CD4-positive, alpha-beta T cell treated with Interleukin-17A for 4 hours (primary cell): ENCODE results near the gene SMAGP.
"Not testable (repeated sequence)": the region's sequence is repeated elsewhere in the genome, so short reads cannot be mapped to it uniquely, and the experiment has no call there.

Experiments used
- DNase-seq: peaks from one replicate; pipeline ENCODE4 v3.0.0-alpha.2; 2020; ENCODE audit warnings: mixed read lengths

SMAGP gene

GRCh38 chr12:51222461-51222860, 47.8 kb downstream of the SMAGP start:
- DNase-seq: no peak

DNA sequence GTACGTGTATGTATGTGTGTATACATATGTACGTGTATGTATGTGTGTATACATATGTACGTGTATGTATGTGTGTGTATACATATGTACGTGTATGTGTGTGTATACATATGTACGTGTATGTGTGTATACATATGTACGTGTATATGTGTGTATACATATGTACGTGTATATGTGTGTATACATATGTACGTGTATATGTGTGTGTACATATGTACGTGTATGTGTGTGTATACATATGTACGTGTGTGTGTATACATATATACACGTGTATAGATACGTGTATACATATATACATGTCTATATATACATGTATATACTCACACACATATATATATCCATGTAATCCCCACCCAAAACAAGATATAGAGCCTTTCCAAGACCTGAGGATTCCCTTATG, 50.4 kb downstream of the SMAGP start:
- DNase-seq: not testable (repeated sequence)

GRCh38 chr12:51219322-51219721, 50.9 kb downstream of the SMAGP start:
- DNase-seq: no peak

DNA sequence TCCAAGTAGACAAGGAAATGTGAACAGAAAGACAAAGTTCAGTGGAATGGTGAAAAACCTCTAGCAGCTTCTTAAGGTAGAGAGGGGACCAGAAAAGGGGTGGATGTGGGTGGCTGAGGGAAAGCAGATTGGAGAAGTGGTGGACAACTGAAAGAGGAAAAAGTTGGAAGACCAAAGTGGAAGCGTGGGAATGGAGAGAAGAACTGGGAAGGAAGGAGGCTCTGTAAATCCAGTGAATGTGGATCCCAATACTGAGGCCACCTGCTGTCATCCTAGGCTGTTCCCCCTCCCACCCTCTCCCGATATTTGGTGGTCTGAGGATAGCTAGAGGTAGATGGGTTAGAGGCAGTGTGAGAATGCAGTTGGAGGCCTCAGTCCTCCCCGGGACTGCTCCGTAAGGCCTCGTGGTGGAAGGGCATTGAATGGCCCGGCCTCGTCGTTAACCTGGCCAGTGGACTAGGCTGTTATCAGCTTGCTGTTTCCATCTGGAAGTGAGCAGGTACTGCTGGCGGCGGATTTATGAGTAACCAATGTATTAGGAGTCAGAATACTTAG, 51.5 kb downstream of the SMAGP start:
- no peak for DNase-seq

DNA sequence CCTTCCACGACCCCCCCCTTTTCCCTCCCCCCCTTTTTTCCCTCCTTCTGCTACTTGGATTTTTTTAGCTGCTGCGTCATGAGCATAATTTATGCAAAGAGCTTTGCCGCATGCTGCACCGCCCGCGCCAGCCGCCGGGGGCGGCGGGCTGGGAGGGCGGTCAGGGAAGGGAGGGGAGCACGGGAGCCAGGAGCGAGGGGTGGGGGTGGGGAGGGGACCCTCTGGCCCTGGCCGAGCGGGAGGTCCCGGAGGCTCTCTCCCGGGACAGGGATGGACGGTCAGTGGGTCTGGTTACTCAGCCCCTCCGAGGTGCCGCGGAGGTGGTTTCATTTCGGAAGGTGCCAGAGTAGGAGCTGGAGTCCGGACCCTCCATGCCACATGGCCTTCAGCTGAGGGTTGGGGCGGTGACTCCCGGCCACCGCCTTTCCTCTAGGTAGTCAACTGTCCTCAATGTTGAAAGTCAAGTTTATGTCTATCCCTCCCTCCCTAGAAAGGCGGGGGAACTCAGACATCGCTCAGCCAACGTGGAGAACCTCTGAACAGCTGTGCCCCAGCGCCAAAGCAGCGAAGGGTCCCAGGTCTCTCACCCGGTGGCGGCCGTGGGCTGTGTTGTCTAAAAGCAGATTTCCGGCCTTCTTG, 52.1 kb downstream of the SMAGP start, which contains the start of gene POU6F1:
Gene POU6F1, minus strand, starts transcription at position 95 of the 639 bp plus-strand sequence. CDS start 11,226 bp downstream, outside the sequence.
- peak; percentile 76 for DNase-seq

DNA sequence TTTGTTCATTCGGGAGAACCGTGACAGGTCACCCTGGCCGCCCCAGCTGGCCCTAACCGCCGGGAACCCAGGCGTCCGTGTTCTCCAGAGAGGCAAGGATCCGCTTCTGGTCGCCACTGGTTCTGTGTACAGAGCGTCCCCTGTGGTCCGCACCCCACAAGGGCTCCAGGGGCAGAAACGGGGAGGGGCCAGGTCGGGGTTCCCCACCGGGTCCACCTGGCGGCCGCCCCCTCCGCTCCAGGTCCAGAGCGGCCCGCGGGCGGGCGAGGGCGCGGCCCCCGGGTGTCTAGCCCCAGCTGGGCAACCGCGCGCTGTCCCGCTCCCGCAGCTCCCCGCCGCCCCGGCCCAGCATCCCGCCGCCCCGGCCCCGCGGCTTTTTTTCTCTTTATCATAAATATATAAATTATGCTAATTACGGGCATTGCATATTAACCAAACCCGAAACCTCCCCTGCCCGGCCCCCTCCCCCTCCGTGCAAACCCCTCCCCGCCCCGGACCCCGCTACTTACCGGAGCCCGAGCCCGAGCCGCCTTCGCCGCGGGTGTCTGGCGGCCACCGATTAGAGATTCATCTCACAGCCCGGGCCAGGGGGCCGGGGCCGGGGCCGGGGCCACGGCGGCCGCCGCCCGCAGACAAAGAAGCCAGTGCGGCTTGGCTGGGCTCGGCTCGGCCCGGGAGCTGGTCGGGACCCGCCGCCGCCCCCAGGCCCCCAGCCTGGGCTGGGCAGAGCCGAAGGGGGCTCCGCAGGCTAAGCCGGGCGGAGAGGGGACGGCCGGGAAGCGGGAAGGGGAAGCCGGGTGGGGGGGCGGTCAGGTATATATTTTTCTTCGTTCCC, 52.9 kb downstream of the SMAGP start:
- DNase-seq: peak; percentile 80

- DNase-seq: peak; percentile 21
Observed at GRCh38 chr12:51216642-51217041, 53.6 kb downstream of the SMAGP start.

DNA sequence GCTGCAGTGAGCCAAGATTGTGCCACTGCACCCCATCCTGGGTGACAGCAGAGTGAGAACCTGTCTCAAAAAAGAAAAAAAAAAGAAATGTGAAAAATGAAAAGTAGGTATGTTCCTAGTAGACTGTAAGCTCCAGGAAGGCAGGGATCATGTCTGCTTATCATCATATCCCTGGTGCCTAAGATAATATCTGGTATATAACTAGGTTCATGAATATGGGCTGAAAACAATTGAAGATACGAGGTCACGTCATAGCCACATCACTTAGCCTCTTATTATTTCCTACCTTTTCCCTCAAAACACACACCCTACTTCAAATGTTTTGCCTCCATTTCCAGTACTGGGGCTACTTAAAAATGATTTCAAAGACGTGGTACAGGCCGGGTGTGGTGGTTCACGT, 55.3 kb downstream of the SMAGP start:
- no peak for DNase-seq

- DNase-seq: no peak
Observed at GRCh38 chr12:51210690-51211395, 59.4 kb downstream of the SMAGP start.

- no peak for DNase-seq
Observed at GRCh38 chr12:51209259-51209658, 61.0 kb downstream of the SMAGP start.

DNA sequence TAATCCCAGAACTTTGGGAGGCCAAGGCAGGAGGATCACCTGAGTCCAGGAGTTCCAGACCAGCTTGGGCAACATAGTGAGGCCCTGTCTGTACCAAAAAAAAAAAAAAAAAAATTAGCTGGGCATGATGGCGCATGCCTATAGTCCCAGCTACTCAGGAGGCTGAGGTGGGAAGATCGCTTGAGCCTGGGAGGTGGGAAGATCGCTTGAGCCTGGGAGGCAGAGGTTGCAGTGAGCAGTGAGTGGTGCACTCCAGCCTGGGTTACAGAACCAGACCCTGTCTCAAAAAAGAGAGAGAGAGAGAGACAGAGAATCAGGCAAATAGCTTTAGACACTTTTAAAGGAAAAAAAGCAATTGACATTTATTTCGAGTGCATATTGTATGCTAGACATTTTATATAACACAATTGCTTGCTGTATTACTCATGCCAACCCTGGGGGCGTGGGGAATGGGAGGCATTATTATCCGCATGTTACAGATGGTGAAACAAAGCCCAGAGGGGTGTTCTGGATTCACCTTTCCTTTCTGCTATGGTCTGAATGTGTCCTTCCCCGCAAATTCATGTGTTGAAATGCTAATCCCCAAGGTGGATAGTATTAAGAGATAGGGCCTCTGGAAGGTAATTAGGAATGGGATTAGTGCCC, 62.1 kb downstream of the SMAGP start:
- DNase-seq: no peak

- DNase-seq: no peak
Observed at GRCh38 chr12:51205350-51205749, 64.9 kb downstream of the SMAGP start.

GRCh38 chr12:51202718-51203117, 67.5 kb downstream of the SMAGP start:
- peak; percentile 48 for DNase-seq

DNA sequence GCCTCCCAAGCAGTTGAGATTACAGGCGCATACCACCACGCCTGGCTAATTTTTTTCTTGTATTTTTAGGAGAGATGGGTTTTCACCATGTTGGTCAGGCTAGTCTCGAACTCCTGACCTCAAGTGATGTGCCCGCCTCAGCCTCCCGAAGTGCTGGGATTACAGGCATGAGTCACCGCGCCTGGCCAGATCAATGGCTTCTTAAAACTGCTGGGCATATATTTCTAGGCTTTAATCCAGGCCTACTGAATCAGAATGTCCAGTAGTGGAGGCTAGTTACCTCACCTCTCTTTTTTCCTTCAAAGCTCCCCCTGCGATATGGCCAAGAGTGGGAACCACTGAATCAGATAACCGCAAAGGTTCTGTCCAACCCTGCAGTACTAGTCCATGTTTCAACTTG, 69.4 kb downstream of the SMAGP start:
- no peak for DNase-seq

- DNase-seq: no peak
Observed at GRCh38 chr12:51200156-51200555, 70.1 kb downstream of the SMAGP start.

DNA sequence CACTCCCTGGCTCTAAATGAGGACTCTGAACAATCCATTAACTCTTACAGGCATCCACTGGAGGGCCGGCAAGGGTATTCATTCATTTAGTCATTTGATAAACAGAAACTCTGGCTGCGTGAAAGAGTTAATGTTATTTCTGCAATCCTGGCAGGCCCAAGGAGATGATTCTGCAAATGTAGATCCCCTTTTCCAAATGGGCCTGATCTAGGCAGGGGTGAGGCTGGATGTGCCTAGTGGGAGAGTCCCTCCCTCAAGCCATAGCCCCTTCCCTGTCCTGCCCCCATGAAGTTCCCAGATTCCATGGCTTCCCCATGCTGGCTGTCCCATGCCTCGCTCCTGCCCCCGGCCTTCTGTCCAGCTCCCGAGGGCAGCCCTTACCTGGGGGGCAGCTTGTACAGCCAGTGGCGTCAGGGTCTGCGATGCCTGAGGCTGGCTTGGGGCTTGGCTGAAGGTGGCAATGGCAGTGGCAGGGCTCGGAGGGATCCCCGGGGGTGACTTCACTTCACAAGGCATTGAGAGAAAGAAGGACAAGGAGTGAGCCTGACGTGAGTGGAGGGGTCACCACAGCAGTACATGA, 70.8 kb downstream of the SMAGP start:
- no peak for DNase-seq

DNA sequence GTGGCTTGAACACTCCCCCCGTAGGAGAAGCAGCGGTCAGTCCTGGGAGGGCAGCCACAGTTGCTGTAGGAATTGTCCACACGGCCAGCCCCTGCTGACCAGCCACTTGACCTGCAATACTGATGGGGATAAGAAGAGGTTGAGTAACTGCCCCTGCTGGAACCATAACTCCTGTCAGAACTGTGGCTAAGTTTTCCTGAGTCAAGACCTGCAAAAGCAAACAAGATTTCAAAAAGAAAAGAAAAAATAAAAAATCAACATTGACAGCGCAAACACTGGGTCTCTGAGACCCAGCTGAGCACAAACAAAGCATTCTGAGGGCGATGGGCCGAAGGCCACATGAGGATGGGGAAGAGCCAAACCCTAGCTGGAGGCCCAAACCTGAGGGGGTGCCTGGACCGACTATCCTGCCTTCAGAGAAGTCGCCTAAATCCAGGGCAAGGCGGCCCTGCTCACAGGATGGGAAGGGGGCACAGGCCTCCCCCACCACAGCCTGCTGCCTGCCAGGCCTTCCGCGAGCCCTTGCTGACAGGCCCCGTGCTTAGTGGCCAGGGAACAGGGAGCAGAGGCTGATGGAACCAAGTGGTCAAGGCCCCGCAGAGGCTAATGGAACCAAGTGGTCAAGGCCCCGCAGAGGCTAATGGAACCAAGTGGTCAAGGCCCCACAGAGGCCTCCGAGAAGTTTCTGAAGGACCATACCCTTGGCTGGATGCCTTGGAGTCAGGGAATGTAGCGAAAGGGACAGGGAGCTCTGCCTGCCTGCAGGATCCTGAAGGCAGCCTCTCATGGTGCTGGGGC, 71.4 kb downstream of the SMAGP start:
- DNase-seq: no peak

- DNase-seq: no peak
Observed at GRCh38 chr12:51197736-51198567, 72.3 kb downstream of the SMAGP start.

DNA sequence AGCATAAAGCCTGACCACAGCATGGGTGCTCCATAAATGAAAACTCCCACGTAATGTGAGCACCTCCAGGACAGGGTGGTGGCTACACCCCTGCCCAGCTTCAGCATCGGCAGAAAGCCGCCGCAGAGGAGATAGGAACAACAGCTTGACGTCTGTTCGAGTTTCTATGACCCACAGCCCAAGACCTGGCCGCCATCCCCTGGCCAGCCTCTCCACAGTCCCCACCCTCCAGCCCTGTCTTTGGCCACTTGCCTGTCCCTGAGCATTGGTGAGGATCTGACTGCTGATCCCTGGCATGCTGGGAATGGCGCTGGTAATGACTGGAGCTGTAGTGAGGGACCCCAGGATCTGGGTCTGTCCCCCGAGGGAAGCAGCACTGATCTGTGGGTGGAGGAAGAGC, 73.7 kb downstream of the SMAGP start:
- no peak for DNase-seq

DNA sequence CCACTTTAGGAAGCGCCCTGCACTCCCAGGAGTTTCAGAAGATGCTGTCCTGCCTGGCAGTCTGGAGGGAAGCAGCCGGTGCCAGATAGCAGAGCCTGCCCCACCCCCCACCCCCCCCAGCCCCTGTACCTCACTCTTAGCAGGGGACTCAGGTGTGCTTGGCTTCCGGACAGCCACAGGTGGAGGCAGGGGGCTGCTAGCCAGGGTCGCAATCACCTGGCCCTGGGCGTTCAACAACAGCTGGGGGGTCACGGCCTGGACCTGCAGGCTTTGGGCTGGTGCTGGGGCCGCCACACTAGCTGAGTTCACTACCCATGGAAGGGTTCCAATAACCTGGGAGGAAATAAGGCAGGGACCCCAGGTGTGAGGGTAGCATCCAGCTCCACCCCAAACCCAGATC, 74.4 kb downstream of the SMAGP start:
- no peak for DNase-seq
